GM10847 (cell line): ENCODE results near the gene CUEDC1.

Experiments used
- POLR2A ChIP-seq: IDR thresholded peaks from 2 replicates; pipeline ENCODE4 v1.6.1; 2011; ENCODE audit not compliant: insufficient read length; ENCODE audit errors: extremely low read depth

CUEDC1 gene

DNA sequence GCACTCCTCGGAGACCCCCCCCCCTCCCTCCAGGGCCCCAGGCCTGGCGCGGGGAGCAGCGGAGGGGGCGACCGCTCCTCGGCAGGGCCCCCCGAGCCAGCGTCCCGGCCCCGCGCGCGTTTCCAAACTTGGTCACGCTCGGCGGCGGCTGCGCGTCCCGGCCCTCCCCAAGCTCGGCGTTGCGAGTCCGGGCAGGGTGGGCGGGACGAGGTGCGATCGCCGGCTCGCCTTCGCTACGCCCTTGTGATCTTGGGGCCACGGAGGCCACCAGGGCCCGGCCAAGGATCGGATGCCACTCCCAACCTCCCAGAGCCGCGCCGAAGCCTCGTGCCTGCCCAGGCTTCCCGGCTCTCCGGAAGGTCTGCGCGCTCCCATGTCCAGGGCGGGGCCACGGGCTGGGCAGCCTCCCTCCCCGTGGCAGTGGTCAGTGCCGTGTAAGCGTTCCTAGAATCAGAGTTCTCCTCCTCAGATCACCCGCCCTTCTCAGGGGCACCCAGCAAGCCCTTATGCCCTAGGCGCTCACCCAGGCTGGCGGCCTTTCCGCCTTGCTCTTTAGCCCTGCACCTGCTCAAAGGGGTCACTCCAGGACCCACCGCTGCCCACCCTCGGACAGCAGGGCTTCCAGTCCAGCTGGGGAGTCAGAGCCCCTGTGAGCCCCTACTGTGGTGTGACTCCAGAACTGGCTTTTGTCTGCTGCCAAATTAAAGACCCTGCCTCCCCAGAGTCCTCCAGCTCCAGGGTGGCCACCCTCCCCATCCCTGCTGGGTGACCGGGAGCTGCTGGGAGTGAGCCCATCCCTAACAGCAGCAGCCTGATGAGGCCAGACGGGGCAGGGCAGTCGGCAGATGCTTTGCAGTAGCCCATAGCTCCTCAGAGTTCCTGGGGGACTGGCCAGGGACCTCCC is 93.2 kb downstream of the CUEDC1 start:
- no peak for TF ChIP-seq POLR2A

DNA sequence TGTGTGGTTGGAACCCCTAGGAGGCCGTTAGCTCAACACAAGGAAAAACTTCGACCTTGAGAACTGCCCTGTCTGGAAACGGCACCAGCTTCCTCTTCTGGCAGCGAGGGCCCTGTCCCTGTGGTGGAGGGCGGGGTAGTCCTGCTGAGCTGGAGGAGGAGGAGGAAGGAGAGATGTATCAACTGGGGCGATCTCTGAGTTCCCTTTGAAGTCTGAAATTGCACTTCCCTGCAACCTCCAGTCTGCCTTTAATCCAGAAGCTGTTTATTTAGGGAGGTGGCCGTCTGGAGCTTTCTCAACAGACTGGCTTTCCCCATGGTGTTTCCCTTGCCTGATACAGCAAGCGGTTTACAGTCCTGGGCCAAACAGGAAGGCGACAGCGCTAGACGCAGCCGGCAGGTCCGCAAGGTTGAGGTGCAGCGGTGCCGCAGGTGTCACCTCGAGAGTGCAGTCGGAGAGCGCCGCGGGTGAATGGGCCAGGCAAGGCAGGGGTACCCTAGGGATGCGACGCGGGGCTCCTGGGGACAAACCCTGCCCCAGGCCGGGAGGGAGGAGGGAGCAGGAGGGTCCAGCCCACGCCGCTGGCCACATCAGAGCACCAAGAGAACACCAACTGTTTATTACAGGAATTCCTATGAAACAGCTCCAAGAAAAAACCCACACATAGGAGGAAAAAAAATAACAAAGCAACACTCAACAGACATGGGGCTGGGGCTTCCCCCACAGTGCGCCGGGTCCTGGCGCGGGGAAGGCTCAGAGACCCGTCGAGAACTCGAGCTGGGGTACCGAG is 94.0 kb downstream of the CUEDC1 start:
- no peak for TF ChIP-seq POLR2A

DNA sequence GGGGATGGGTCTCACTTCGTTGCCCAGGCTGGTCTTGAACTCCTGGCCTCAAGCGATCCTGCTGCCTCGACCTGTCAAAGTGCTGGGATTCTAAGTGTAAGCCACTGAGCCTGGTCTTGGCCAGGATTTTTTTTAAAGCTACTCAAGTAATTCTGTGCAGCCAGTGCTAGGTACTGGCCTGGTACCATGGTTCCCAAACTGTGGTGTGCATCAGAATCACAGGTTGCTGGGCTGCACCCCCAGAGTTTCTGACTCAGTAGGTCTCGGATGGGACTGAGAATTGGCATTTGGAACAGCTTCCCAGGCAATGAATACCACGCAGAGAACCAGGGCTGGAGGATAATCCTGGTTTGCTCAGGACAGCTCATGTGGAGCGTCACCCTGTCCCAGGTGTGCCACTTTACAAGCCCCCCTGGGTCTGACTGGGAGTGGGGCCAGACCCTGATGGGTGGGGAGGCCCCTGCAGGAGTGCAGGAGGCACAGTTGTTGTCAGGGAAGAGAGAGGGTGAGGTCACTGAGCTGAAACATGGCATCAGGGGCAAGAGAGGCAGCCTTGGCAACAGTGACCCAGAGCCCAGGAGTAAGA is 94.7 kb downstream of the CUEDC1 start:
- TF ChIP-seq POLR2A = no peak

DNA sequence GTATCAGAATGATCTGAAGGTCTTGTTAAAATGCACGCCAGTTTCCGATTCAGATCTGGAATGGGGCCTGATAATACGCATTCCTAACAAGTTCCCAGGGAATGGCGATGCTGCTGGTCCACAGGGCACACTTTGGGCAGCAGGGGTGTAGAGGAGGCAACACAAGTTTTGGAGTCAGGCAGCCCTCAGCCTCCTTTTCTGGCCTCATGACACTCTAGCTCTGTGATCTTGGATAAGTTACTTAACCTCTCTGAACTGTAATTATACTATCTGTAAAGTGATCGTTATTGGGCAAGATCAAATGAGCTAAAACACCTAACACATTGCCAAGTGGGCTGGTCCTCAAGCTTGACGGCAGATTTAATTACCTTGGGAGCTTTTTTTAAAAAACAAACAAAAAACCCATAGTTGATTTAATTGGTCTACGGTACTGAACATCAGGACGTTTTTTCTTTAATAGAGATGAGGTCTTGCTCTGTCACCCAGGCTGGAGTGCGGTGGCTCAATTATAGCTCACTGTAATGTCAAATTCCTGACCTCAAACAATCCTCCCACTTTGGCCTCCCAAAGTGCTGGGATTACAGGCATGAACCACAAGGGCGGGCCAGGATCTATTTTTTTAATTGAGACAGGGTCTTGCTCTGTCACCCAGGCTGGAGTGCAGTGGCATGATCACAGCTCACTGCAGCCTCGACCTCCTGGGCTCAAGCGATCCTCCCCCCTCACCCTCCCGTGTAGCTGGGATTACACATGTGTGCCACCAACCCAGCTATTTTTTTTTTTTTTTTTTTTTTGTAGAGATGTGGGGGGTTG is 95.4 kb downstream of the CUEDC1 start:
- TF ChIP-seq POLR2A = no peak

DNA sequence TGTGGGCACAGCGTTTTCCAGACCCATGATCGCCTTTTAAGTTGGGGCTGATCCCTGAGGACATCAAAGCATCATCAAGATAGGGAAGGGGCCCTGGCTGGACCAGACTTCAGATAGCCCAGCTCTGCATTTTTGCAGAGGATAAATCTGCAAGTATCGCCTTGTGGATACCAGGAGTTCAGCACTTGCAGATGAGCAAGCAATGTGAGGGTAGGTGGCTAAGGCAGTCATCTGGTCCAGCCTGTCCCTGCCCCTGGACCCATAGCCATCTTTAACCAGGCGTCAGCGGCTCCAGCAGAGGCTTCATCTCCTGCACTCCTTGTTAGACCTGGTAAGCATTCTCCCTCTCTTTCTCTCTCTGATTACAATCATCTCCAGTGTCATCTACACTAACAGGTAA is 96.4 kb downstream of the CUEDC1 start:
- no peak for TF ChIP-seq POLR2A

- no peak for TF ChIP-seq POLR2A
These were observed 98.2 kb downstream of the CUEDC1 start for GRCh38 chr17:57856792-57857620.

DNA sequence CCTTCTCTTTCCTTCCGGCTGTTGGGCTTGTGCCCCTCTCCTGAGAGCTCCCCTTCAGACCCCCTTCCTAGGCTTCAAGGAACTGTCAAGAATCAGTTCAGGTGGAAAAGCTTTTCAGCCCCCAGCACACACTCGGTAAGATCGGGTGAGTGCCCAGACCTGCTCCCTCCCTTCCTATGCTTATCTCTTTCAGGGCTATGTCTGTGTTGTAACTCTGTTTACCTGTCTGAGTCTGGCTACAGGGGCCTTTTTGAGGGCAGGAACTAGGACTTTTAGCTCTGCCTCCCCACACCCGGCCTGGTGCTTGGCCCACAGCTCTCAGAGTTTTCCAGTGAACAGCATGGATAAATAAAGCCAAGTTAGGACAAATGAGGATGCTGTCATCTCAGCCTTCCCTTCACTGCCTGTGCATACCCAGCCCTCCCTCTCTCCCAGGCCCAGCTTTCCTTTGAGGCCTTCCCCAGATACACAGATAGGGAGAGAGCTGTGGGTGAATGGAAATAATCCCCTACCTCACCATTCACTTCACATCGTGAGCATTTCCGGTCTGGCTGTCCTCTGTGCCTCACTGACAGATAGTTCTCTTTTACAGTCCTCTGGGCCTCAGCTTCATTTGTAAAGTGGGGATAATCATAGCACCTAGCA is 99.7 kb downstream of the CUEDC1 start:
- TF ChIP-seq POLR2A = no peak

- TF ChIP-seq POLR2A = no peak
These were observed 101.5 kb downstream of the CUEDC1 start for GRCh38 chr17:57853695-57854094.

GRCh38 chr17:57852955-57853328 is 102.3 kb downstream of the CUEDC1 start:
- TF ChIP-seq POLR2A = no peak

GRCh38 chr17:57852092-57852954 is 102.9 kb downstream of the CUEDC1 start:
- no peak for TF ChIP-seq POLR2A

GRCh38 chr17:57849874-57850754 is 105.1 kb downstream of the CUEDC1 start, which contains the start of gene MRPS23:
TSS of gene MRPS23 (minus strand) at chr17:57850044. CDS start at chr17:57850010, 34 bp downstream.
- TF ChIP-seq POLR2A = peak; percentile 70
